GM21737 (cell line): ENCODE data around the gene BBIP1.

Experiments
- ATAC-seq: cut with Tn5 transposase; IDR thresholded peaks from one replicate; pipeline ENCODE4 v1.9.1; 2021; ENCODE audit warnings: mild to moderate bottlenecking, moderate library complexity; ENCODE audit not compliant: unreplicated experiment

The BBIP1 gene

GRCh38 chr10:110863956-110864355, 55.0 kb downstream of the BBIP1 start:
- ATAC-seq = no peak

- no peak for ATAC-seq
Measured at GRCh38 chr10:110863361-110863760, 55.6 kb downstream of the BBIP1 start.

GRCh38 chr10:110862961-110863360, 56.0 kb downstream of the BBIP1 start:
- no peak for ATAC-seq

- no peak for ATAC-seq
Measured at GRCh38 chr10:110861930-110862649, 56.9 kb downstream of the BBIP1 start.

- no peak for ATAC-seq
Measured at GRCh38 chr10:110861476-110861875, 57.5 kb downstream of the BBIP1 start.

- peak; percentile 43 for ATAC-seq
Measured at GRCh38 chr10:110860576-110861241, 58.3 kb downstream of the BBIP1 start.

- no peak for ATAC-seq
Measured at GRCh38 chr10:110859973-110860376, 59.0 kb downstream of the BBIP1 start.

GRCh38 chr10:110859206-110859972, 59.6 kb downstream of the BBIP1 start:
- no peak for ATAC-seq

GRCh38 chr10:110858297-110858934, 60.6 kb downstream of the BBIP1 start:
- no peak for ATAC-seq

GRCh38 chr10:110857265-110858171, 61.5 kb downstream of the BBIP1 start:
- peak; percentile 34 for ATAC-seq

GRCh38 chr10:110853921-110854605, 64.9 kb downstream of the BBIP1 start:
- no peak for ATAC-seq

- ATAC-seq = no peak
Measured at GRCh38 chr10:110852947-110853346, 66.0 kb downstream of the BBIP1 start.

GRCh38 chr10:110852255-110852896, 66.6 kb downstream of the BBIP1 start:
- ATAC-seq = no peak

- no peak for ATAC-seq
Measured at GRCh38 chr10:110851020-110851612, 67.9 kb downstream of the BBIP1 start.

- ATAC-seq = no peak
Measured at GRCh38 chr10:110850099-110850498, 68.9 kb downstream of the BBIP1 start.
